SU-DHL-6 (cell line): ENCODE data around the gene KCTD10.

Experiments used
- CTCF ChIP-seq: fragments of 200-600 bp; sonication (generic); IDR thresholded peaks from one replicate; pipeline ENCODE4 v1.5.1; 2017; ENCODE audit warnings: antibody characterized with exemption, mild to moderate bottlenecking, low read length, moderate library complexity; ENCODE audit not compliant: insufficient read depth, poor library complexity, severe bottlenecking
- EZH2phosphoT487 ChIP-seq: fragments of 200-600 bp; sonication (generic), shearing (Covaris generic); conservative IDR thresholded peaks from 2 replicates; pipeline ENCODE4 v1.6.1; 2018; ENCODE audit warnings: mild to moderate bottlenecking, antibody characterized with exemption, low read length, moderate library complexity, mixed read lengths

GRCh38 chr12:109523504-109523903 lies 46.4 kb upstream of the KCTD10 start:
- TF ChIP-seq CTCF (no peak), EZH2phosphoT487 (no peak)
